Hepatocyte (in vitro differentiated cells): ENCODE measurements around the gene SLX4. TPM values are rescaled to one million over a fixed set of nuclear protein-coding genes. Genes with fewer than 3 reads are reported as not detected.

Experiments used
- DNase-seq: peaks from one replicate; pipeline ENCODE4 v3.0.0-alpha.2; 2016; ENCODE audit warnings: low spot score
- H2AFZ ChIP-seq: fragments of 200-600 bp; sonication (generic); 2 replicates; pipeline ENCODE4 v1.6.0; 2016; ENCODE audit warnings: antibody characterized with exemption, mild to moderate bottlenecking
- H3K27ac ChIP-seq: fragments of 200-600 bp; sonication (generic); 2 replicates; pipeline ENCODE4 v1.5.1; 2016; ENCODE audit warnings: mild to moderate bottlenecking
- H3K27me3 ChIP-seq: fragments of 200-600 bp; sonication (generic); 2 replicates; pipeline ENCODE4 v1.6.1; 2016
- H3K36me3 ChIP-seq: fragments of 200-600 bp; sonication (generic); replicated peaks from 2 replicates; pipeline ENCODE4 v1.5.1; 2016; ENCODE audit warnings: low read depth; ENCODE audit not compliant: insufficient read depth
- H3K4me1 ChIP-seq: fragments of 200-600 bp; sonication (generic); 2 replicates; pipeline ENCODE4 v1.5.1; 2016; ENCODE audit warnings: mild to moderate bottlenecking, moderate library complexity; ENCODE audit not compliant: insufficient read depth
- H3K4me2 ChIP-seq: fragments of 200-600 bp; sonication (generic); 2 replicates; pipeline ENCODE4 v1.6.0; 2016
- H3K4me3 ChIP-seq: fragments of 200-600 bp; sonication (generic); 2 replicates; pipeline ENCODE4 v1.5.1; 2016; ENCODE audit warnings: mild to moderate bottlenecking
- H3K79me2 ChIP-seq: fragments of 200-600 bp; sonication (generic); 2 replicates; pipeline ENCODE4 v1.6.0; 2017; ENCODE audit warnings: mild to moderate bottlenecking
- H3K9me2 ChIP-seq: fragments of 200-600 bp; sonication (generic); replicated peaks from 2 replicates; pipeline ENCODE4 v1.6.0; 2017; ENCODE audit warnings: mild to moderate bottlenecking; ENCODE audit not compliant: insufficient read depth
- H3K9me3 ChIP-seq: fragments of 200-600 bp; sonication (generic); 2 replicates; pipeline ENCODE4 v1.5.1; 2016; ENCODE audit warnings: low read depth, mild to moderate bottlenecking
- H4K20me1 ChIP-seq: fragments of 200-600 bp; sonication (generic); 2 replicates; pipeline ENCODE4 v1.6.0; 2016; ENCODE audit warnings: mild to moderate bottlenecking; ENCODE audit not compliant: insufficient read depth, poor library complexity, severe bottlenecking
- CTCF ChIP-seq: fragments of 200-600 bp; sonication (generic); IDR thresholded peaks from 2 replicates; pipeline ENCODE4 v1.5.1; 2016; ENCODE audit warnings: antibody characterized with exemption, mild to moderate bottlenecking; ENCODE audit not compliant: poor library complexity
- EZH2 ChIP-seq: fragments of 200-600 bp; sonication (generic); IDR thresholded peaks from 2 replicates; pipeline ENCODE4 v1.6.1; 2016; ENCODE audit warnings: antibody characterized with exemption, mild to moderate bottlenecking, borderline replicate concordance
- EZH2phosphoT487 ChIP-seq: fragments of 200-600 bp; sonication (generic); IDR thresholded peaks from one replicate; pipeline ENCODE4 v1.6.1; 2018; ENCODE audit warnings: antibody characterized with exemption, mild to moderate bottlenecking, low read depth, moderate library complexity; ENCODE audit not compliant: unreplicated experiment, severe bottlenecking
- WGBS: methylation state at CpG from one replicate; pipeline ENCODE4 v1.1.6; 2016; ENCODE audit warnings: low lambda C conversion rate; ENCODE audit errors: missing lambda C conversion rate; 5-methylcytosine and 5-hydroxymethylcytosine counted together
- polyA plus RNA-seq: library from polyadenylated mRNA; unstranded; fragments of >200 nt; fragmentation: Nextera tagmentation; extraction: Ambion mirVana; gene quantifications from 2 replicates; pipeline ENCODE4 v1.2.1, GENCODE V29; 2016
- total RNA-seq: library from RNA; depleted of rRNA; stranded (reverse); fragments of >200 nt; gene quantifications from 2 replicates; pipeline ENCODE4 v1.2.3, GENCODE V29; 2014

SLX4 gene
- total and polyA plus RNA-seq, 2 experiments from 2014 or later: 1.9 to 4.6 TPM

GRCh38 chr16:3573146-3573815 is 38.1 kb downstream of the SLX4 start:
- H3K27ac ChIP-seq: no peak overlapping the region
- 81% methylated on average over 9 of the region's 9 CpGs for WGBS

GRCh38 chr16:3570420-3571062 is 40.9 kb downstream of the SLX4 start:
- no peak overlapping the region for H2AFZ ChIP-seq
- no peak for DNase-seq

More at GRCh38 chr16:3573146-3573815, 38.1 kb downstream of the SLX4 start:
- Histone ChIP-seq H3K27me3 (no peaks in the 10 kb centered on the region), H3K4me1 (no peaks in the 10 kb centered on the region), H3K9me3 (no peaks in the 10 kb centered on the region), H2AFZ (no peak overlapping the region), H3K4me2 (no peak overlapping the region), H3K79me2 (no peaks in the 10 kb centered on the region), H3K9me2 (no peaks in the 10 kb centered on the region), H4K20me1 (no peaks in the 10 kb centered on the region), H3K4me3 (no peak overlapping the region), H3K36me3 (no peaks in the 10 kb centered on the region)
- no peak for TF ChIP-seq EZH2
- DNase-seq: no peak

GRCh38 chr16:3569851-3570250 is 41.6 kb downstream of the SLX4 start:
- no peaks in the 10 kb centered on the region for H3K4me1 ChIP-seq
- no peaks in the 10 kb centered on the region for H3K79me2 ChIP-seq
- H3K36me3 ChIP-seq: no peaks in the 10 kb centered on the region
- no peak for TF ChIP-seq EZH2phosphoT487
- no peak for TF ChIP-seq EZH2
- TF ChIP-seq CTCF: no peak
- DNase-seq: no peak
- WGBS: 100% methylated on average over 2 of the region's 2 CpGs
- H3K4me2 ChIP-seq: no peak overlapping the region
- H3K4me3 ChIP-seq: no peak overlapping the region
- no peaks in the 10 kb centered on the region for H3K27me3 ChIP-seq
- no peak overlapping the region for H2AFZ ChIP-seq
- H3K9me2 ChIP-seq: no peaks in the 10 kb centered on the region
- no peak overlapping the region for H3K27ac ChIP-seq
- H4K20me1 ChIP-seq: no peaks in the 10 kb centered on the region
- H3K9me3 ChIP-seq: no peaks in the 10 kb centered on the region

More at GRCh38 chr16:3570420-3571062, 40.9 kb downstream of the SLX4 start:
- Histone ChIP-seq H3K4me2 (no peak overlapping the region), H3K36me3 (no peaks in the 10 kb centered on the region), H3K9me3 (no peaks in the 10 kb centered on the region), H3K79me2 (no peaks in the 10 kb centered on the region), H3K4me1 (no peaks in the 10 kb centered on the region), H3K27me3 (no peaks in the 10 kb centered on the region), H3K27ac (no peak overlapping the region), H3K4me3 (no peak overlapping the region), H4K20me1 (no peaks in the 10 kb centered on the region), H3K9me2 (no peaks in the 10 kb centered on the region)
- 84% methylated on average over 4 of the region's 4 CpGs for WGBS
- no peak for TF ChIP-seq EZH2phosphoT487
- no peak for TF ChIP-seq EZH2
- no peak for TF ChIP-seq CTCF

- H4K20me1 ChIP-seq: no peaks in the 10 kb centered on the region
- H3K4me2 ChIP-seq: no peak overlapping the region
- no peak overlapping the region for H3K27ac ChIP-seq
- no peak for DNase-seq
- no peaks in the 10 kb centered on the region for H3K36me3 ChIP-seq
- no peaks in the 10 kb centered on the region for H3K27me3 ChIP-seq
- H3K4me3 ChIP-seq: no peak overlapping the region
- no peak overlapping the region for H2AFZ ChIP-seq
- TF ChIP-seq EZH2phosphoT487 (no peak), CTCF (no peak), EZH2 (no peak)
- H3K4me1 ChIP-seq: no peaks in the 10 kb centered on the region
- 72% methylated on average over 8 of the region's 8 CpGs for WGBS
- no peaks in the 10 kb centered on the region for H3K79me2 ChIP-seq
- H3K9me3 ChIP-seq: no peaks in the 10 kb centered on the region
- H3K9me2 ChIP-seq: no peaks in the 10 kb centered on the region
These were observed 44.4 kb downstream of the SLX4 start for GRCh38 chr16:3566990-3567389.
